Activated T-helper 1 cell treated with anti-CD3 and anti-CD28 coated beads, Interleukin-2, amount 50 U/mL, for 16 hours (primary cell): ENCODE measurements around the gene PCGF6.
"Not testable (repeated sequence)": the region's sequence is repeated elsewhere in the genome, so short reads cannot be mapped to it uniquely, and the experiment has no call there.

Experiments
- DNase-seq, 2 donors: peaks; one replicate each; pipeline ENCODE4 v3.0.0-alpha.2; 2020; ENCODE audit warnings: low read depth in 1 of 2, low spot score in 1 of 2

The PCGF6 gene

DNA sequence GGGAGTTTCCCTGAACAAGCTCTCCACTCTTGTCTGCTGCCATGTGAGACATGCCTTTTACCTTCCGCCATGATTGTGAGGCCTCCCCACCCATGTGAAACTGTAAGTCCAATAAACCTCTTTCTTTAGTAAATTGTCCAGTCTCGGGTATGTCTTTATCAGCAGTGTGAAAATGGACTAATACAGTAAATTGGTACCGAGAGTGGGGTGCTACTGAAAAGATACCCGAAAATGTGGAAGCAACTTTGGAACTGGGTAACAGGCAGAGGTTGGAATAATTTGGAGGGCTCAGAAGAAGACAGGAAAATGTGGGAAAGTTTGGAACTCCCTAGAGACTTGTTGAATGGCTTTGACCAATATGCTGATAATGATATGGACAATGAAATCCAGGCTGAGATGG, 92.0 kb downstream of the PCGF6 start:
- not testable (repeated sequence) for DNase-seq

DNA sequence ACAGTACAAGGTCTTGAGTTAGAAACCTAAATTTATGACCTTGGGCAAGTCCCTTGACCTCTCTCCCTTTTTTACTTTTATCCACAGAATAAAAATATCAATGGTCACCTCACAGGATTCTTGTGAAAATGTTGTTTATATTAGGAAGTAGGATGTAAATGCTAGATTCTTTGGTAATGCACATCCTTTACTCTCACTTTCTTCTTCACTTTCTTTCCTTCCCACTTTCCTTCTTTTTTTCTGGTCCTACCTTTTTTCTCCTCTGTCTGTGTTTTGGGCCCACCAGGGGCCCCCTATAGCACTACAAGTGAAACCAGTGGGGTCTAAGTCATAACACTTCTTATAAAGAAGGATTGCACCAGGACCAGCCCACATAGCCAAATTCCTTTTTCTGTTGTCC, 93.1 kb downstream of the PCGF6 start:
- DNase-seq: no peak

- DNase-seq: no peak
Observed at GRCh38 chr10:103256613-103257012, 94.3 kb downstream of the PCGF6 start.

DNA sequence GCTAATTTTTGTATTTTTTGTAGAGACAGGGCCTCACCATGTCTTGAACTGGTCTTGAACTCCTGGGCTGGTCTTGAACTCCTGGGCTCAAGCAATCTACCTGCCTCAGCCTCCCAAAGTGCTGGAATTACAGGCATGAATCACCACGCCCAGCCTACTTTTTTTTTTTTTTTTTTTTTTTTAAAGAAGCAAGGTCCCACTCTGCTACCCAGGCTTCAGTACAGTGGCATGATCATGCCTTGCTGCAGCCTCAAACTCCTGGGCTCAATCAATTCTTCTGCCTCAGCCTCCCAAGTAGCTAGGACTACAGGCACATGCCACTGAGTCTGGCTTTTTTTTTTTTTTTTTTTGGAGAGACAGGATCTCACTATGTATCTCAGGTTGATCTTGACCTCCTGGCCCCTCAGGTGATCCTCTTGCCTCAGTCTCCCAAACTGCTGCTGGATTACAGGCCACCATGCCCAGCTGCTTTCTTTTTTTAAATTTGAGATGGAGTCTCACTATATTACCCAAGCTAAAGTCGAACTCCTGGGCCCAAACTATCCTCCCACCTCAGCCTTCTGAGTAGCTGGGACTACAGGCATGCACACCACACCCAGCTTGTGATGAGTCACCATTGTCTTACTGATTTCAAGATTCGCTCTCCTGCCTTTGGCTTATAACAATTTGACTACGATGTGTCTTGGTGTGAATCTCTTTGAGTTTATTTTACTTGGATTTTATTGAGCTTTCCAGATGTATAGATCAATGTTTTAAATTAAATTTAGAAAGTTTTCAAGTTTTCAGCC, 96.2 kb downstream of the PCGF6 start:
- DNase-seq: no peak

DNA sequence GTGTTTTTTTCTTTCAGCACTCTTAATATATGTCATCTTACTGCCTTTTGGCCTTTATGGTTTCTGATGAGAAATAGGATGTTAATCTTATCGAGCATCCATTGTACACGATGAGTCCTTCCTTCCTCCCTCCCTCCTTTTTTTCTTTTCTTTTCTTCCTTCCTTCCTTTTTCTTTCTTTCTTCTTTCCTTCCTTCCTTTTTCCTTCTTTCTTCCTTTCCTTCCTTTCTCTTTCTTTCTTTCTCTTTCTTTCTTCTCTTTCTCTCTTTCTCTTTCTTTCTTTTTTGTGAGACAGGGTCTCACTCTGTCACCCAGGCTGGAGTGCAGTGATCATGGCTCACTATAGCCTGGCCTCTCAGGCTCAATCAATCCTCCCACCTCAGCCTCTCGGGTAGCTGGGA, 96.8 kb downstream of the PCGF6 start:
- no peak for DNase-seq
